B cell (primary cell): ENCODE results near the gene DENND1A. TPM values are rescaled to one million over a fixed set of nuclear protein-coding genes. Genes with fewer than 3 reads are reported as not detected.

Experiments used
- ATAC-seq: fragments of 200-7000 bp; cut with Tn5 transposase; one replicate; pipeline ENCODE4 v1.10.0; 2021; ENCODE audit warnings: low read depth, mild to moderate bottlenecking, moderate number of reproducible peaks, moderate library complexity
- CTCF ChIA-PET: fragments of 350-600 bp; sonication (Branson Sonifier 250); formaldehyde crosslinking; loops from one replicate; lab custom pipeline; 2021; ENCODE audit warnings: antibody characterized with exemption, inconsistent platforms; lab: Charles Lee
- POLR2A ChIA-PET: fragments of 350-600 bp; sonication (Branson Sonifier 250); formaldehyde crosslinking; loops from one replicate; lab custom pipeline; 2021; ENCODE audit warnings: antibody characterized with exemption; lab: Charles Lee
- DNase-seq: peaks from one replicate; pipeline ENCODE4 v3.0.0; 2013
- H2AFZ ChIP-seq: 2 replicates; pipeline ENCODE4 v1.6.1; 2012; ENCODE audit warnings: mild to moderate bottlenecking, low read depth, low read length; ENCODE audit not compliant: insufficient read depth, poor library complexity, severe bottlenecking
- H3K27ac ChIP-seq, 2 donors: 1 replicate in 1 of 2; 2 replicates in 1 of 2; pipeline ENCODE4 v1.5.1; 2012 to 2013; ENCODE audit warnings: low read length in 2 of 2, mild to moderate bottlenecking in 2 of 2, moderate library complexity in 1 of 2
- H3K27me3 ChIP-seq, 4 experiments: fragments of 200-600 bp in 1 of 4; sonication (generic) in 1 of 4; replicated peaks in 1 of 4; 1 replicate in 2 of 4; 2 replicates in 2 of 4; pipeline versions ENCODE4 v1.6.1 to v1.7.0; 2013 to 2016; ENCODE audit warnings: low read length in 3 of 4, mild to moderate bottlenecking in 2 of 4, mixed read lengths in 1 of 4, moderate library complexity in 1 of 4; ENCODE audit not compliant: insufficient read depth in 4 of 4, control insufficient read depth in 3 of 4; ENCODE audit errors: control extremely low read depth in 1 of 4
- H3K36me3 ChIP-seq, 2 experiments: replicated peaks in 1 of 2; 1 replicate in 1 of 2; 2 replicates in 1 of 2; pipeline versions ENCODE4 v1.6.1 to v1.7.1; 2013; ENCODE audit warnings: low read length in 1 of 2; ENCODE audit not compliant: insufficient read depth in 2 of 2, control insufficient read depth in 1 of 2; ENCODE audit errors: control extremely low read depth in 1 of 2, extremely low read depth in 1 of 2
- H3K4me1 ChIP-seq, 2 donors: fragments of 200-600 bp in 1 of 2; sonication (generic) in 1 of 2; 1 replicate in 1 of 2; 2 replicates in 1 of 2; pipeline versions ENCODE4 v1.5.1 to v1.6.1; 2013 to 2017; ENCODE audit warnings: low read length in 2 of 2; ENCODE audit not compliant: control insufficient read depth in 2 of 2, insufficient read depth in 2 of 2
- H3K4me2 ChIP-seq: replicated peaks from 2 replicates; pipeline ENCODE3; 2012; ENCODE audit warnings: mild to moderate bottlenecking, low read depth, low read length; ENCODE audit not compliant: poor library complexity, severe bottlenecking
- H3K4me3 ChIP-seq, 5 experiments: fragments of 200-600 bp in 1 of 5; sonication (generic) in 1 of 5; 1 replicate in 3 of 5; 2 replicates in 2 of 5; pipeline versions ENCODE4 v1.5.1 to v1.7.0; 2011 to 2016; ENCODE audit warnings: low read length in 4 of 5, mild to moderate bottlenecking in 4 of 5, low read depth in 2 of 5, control low read depth in 1 of 5, moderate library complexity in 1 of 5; ENCODE audit not compliant: insufficient read depth in 1 of 5; ENCODE audit errors: control extremely low read depth in 1 of 5, extremely low read depth in 1 of 5
- H3K79me2 ChIP-seq: fragments of 200-600 bp; sonication (generic); one replicate; pipeline ENCODE4 v1.6.0; 2016; ENCODE audit warnings: low read length; ENCODE audit not compliant: control insufficient read depth, insufficient read depth
- H3K9ac ChIP-seq: fragments of 200-600 bp; sonication (generic); 2 replicates; pipeline ENCODE4 v1.6.1; 2017; ENCODE audit warnings: mild to moderate bottlenecking, low read length, moderate library complexity
- H3K9me3 ChIP-seq, 3 donors: one replicate each; pipeline versions ENCODE4 v1.6.1 to v1.7.1; 2013; ENCODE audit warnings: low read length in 2 of 3; ENCODE audit not compliant: control insufficient read depth in 2 of 3, insufficient read depth in 1 of 3; ENCODE audit errors: control extremely low read depth in 1 of 3
- H4K20me1 ChIP-seq: 2 replicates; pipeline ENCODE4 v1.6.0; 2012; ENCODE audit warnings: mild to moderate bottlenecking, low read length; ENCODE audit not compliant: insufficient read depth, control insufficient read depth, poor library complexity, severe bottlenecking
- H3K27ac Mint-ChIP-seq: one replicate; pipeline ENCODE4 v1.8.0; 2021; ENCODE audit warnings: mixed read lengths
- H3K27me3 Mint-ChIP-seq: one replicate; pipeline ENCODE4 v1.8.0; 2021; ENCODE audit warnings: mixed read lengths
- H3K4me1 Mint-ChIP-seq: one replicate; pipeline ENCODE4 v1.8.0; 2021; ENCODE audit warnings: mixed read lengths
- H3K4me3 Mint-ChIP-seq: one replicate; pipeline ENCODE4 v1.8.0; 2021; ENCODE audit warnings: mixed read lengths
- H3K9me3 Mint-ChIP-seq: one replicate; pipeline ENCODE4 v1.8.0; 2022; ENCODE audit warnings: mixed read lengths; ENCODE audit not compliant: insufficient read depth
- CTCF ChIP-seq: fragments of 200-600 bp; IDR thresholded peaks from one replicate; pipeline ENCODE4 v1.8.0; 2022; ENCODE audit warnings: antibody characterized with exemption, mild to moderate bottlenecking
- EZH2 ChIP-seq: IDR thresholded peaks from 2 replicates; pipeline ENCODE4 v1.6.1; 2012; ENCODE audit warnings: borderline replicate concordance, low read depth, mild to moderate bottlenecking, moderate library complexity, low read length; ENCODE audit not compliant: insufficient read depth, poor library complexity, severe bottlenecking
- WGBS: methylation state at CpG from one replicate; pipeline ENCODE4 v1.1.5; 2013; ENCODE audit warnings: missing lambda C conversion rate; ENCODE audit not compliant: insufficient coverage; 5-methylcytosine and 5-hydroxymethylcytosine counted together
- intact Hi-C: fragments of 100-400 bp; cut with micrococcal nuclease; formaldehyde crosslinking; loops from one replicate; pipeline ENCODE4 v1.10.0; 2022
- polyA plus RNA-seq: library from polyadenylated mRNA; depleted of rRNA; stranded (reverse); fragments of >200 nt; gene quantifications from 2 replicates; pipeline ENCODE4 v1.2.3, GENCODE V29; 2012
- total RNA-seq, 2 donors: library from RNA; stranded (reverse); fragments of 120-200 nt in 1 of 2; gene quantifications; 1 replicate in 1 of 2; 2 replicates in 1 of 2; pipeline versions ENCODE4 v1.2.3 to v1.2.4, GENCODE V29; 2013 to 2022

Gene DENND1A
- total and polyA plus RNA-seq, 2 donors (not counting 1 experiment from before 2014, with no cell fraction given) = 10.8 to 26.0 TPM

GRCh38 chr9:123493627-123494026 is 436.3 kb downstream of the DENND1A start:
- intact Hi-C loops = no loop called here
- ChIA-PET POLR2A (no interaction called here), CTCF (no interaction called here)
- H4K20me1 ChIP-seq = no peaks in the 10 kb centered on the region
- Mint-ChIP-seq H3K27me3 (no peaks in the 10 kb centered on the region), H3K4me3 (no peak overlapping the region), H3K4me1 (no peaks in the 10 kb centered on the region), H3K27ac (no peak overlapping the region), H3K9me3 (no peaks in the 10 kb centered on the region)
- H3K4me1 ChIP-seq = no peaks in the 10 kb centered on the region
- no peak overlapping the region for H2AFZ ChIP-seq
- no peak overlapping the region for H3K4me2 ChIP-seq
- ATAC-seq (no peak), DNase-seq (no peak)
- H3K79me2 ChIP-seq = no peaks in the 10 kb centered on the region
- H3K9ac ChIP-seq = no peak overlapping the region
- WGBS = 93% methylated on average over 8 of the region's 8 CpGs
- no peaks in the 10 kb centered on the region for H3K36me3 ChIP-seq
- no peak overlapping the region for H3K4me3 ChIP-seq
- no peaks in the 10 kb centered on the region for H3K9me3 ChIP-seq
- TF ChIP-seq EZH2 = no peak
- TF ChIP-seq CTCF = no peak
- no peaks in the 10 kb centered on the region for H3K27me3 ChIP-seq
- no peak overlapping the region for H3K27ac ChIP-seq

- TF ChIP-seq CTCF (no peak), EZH2 (no peak)
- Histone ChIP-seq H3K27me3 (no peaks in the 10 kb centered on the region), H3K9ac (no peak overlapping the region), H3K27ac (no peak overlapping the region), H4K20me1 (no peaks in the 10 kb centered on the region), H3K79me2 (no peaks in the 10 kb centered on the region), H3K4me1 (no peaks in the 10 kb centered on the region), H3K4me2 (no peak overlapping the region), H2AFZ (no peak overlapping the region), H3K9me3 (no peaks in the 10 kb centered on the region), H3K36me3 (peaks cover 0 to 2% of the 10 kb centered on the region in 2 experiments), H3K4me3 (no peak overlapping the region)
- ChIA-PET CTCF (no interaction called here), POLR2A (no interaction called here)
- intact Hi-C loops = no loop called here
- WGBS = 97% methylated on average over 4 of the region's 6 CpGs
- H3K4me1 Mint-ChIP-seq = no peaks in the 10 kb centered on the region
- H3K4me3 Mint-ChIP-seq = no peak overlapping the region
- ATAC-seq (no peak), DNase-seq (no peak)
- H3K27me3 Mint-ChIP-seq = no peaks in the 10 kb centered on the region
- no peak overlapping the region for H3K27ac Mint-ChIP-seq
- H3K9me3 Mint-ChIP-seq = no peaks in the 10 kb centered on the region
Measured at GRCh38 chr9:123490688-123491087, 439.2 kb downstream of the DENND1A start.
